Retinal pigment epithelial cell (primary cell): ENCODE measurements around the gene SPATA17.

ENCODE experiments used
- DNase-seq: peaks from one replicate; pipeline ENCODE4 v3.0.0-alpha.2; 2010; ENCODE audit warnings: low read depth
- H3K4me3 ChIP-seq: 2 replicates; pipeline ENCODE4 v1.5.1; 2011; ENCODE audit warnings: mild to moderate bottlenecking, low read length, control low read depth, moderate library complexity
- TF ChIP-seq, protein P1 (sequence below): conservative IDR thresholded peaks from 2 replicates; pipeline ENCODE4 v1.5.1; 2011; ENCODE audit warnings: low read depth, low read length, control low read depth, inconsistent platforms

The SPATA17 gene

DNA sequence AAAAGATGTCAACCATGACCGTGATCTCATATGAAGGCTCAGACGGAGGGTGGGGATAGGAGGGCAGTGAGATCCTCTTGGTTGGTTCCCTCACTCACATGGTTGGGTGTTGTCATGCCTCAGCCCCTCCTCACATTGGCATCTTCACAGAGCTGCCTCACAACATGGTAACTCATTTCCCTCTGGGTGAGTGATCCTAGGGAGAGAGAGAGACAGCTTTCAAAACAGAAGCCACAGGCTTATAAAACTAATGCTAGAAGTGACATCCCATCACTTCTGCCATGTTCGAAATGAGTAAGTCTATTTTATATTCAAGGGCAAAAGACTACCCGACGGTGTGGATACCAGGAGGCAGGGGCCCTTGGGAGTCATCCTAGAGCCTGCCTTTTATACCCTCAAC, 145.5 kb downstream of the SPATA17 start:
- no peak for DNase-seq
- H3K4me3 ChIP-seq: no peak overlapping the region
- TF ChIP-seq, protein P1, sequence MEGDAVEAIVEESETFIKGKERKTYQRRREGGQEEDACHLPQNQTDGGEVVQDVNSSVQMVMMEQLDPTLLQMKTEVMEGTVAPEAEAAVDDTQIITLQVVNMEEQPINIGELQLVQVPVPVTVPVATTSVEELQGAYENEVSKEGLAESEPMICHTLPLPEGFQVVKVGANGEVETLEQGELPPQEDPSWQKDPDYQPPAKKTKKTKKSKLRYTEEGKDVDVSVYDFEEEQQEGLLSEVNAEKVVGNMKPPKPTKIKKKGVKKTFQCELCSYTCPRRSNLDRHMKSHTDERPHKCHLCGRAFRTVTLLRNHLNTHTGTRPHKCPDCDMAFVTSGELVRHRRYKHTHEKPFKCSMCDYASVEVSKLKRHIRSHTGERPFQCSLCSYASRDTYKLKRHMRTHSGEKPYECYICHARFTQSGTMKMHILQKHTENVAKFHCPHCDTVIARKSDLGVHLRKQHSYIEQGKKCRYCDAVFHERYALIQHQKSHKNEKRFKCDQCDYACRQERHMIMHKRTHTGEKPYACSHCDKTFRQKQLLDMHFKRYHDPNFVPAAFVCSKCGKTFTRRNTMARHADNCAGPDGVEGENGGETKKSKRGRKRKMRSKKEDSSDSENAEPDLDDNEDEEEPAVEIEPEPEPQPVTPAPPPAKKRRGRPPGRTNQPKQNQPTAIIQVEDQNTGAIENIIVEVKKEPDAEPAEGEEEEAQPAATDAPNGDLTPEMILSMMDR: no peak

DNA sequence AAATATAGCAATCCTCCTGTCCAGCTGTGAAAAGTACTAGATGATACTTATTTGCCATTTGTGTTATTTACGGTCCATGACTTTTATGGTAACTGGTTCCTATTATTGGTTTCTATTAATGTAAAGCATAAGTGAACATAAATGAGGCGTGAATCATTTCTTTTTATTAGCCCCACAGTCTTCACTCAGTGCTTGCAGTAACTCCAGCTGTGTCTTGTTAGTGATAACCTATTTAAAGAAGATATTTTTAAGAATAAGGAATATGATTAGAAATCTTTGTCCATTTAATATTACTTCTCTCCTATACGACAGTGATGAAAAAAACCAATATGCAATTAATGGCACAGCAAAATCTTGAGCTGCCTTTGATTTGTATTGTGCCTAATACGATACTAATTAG, 149.9 kb downstream of the SPATA17 start:
- H3K4me3 ChIP-seq: no peak overlapping the region
- TF ChIP-seq, protein P1: no peak
- DNase-seq: no peak

DNA sequence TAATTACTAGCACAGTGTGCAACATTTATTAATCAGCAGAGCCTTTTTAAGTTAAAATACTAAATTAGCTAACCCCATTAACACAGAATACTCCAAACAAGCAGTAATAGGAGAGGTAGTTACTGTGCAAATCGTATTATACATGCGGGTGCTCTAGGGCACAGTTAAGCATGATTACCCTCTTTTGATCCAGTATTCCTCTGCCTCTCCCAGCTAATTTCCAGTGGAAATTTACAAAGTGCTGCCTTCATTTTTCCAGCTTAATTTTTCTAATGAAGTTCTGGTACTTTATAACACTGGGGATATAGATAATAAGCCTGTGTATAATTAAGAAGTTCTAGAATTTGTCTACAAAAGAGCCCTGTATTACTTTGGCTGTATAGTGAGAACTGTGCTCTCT, 159.9 kb downstream of the SPATA17 start:
- no peak for DNase-seq
- TF ChIP-seq, protein P1: no peak

DNA sequence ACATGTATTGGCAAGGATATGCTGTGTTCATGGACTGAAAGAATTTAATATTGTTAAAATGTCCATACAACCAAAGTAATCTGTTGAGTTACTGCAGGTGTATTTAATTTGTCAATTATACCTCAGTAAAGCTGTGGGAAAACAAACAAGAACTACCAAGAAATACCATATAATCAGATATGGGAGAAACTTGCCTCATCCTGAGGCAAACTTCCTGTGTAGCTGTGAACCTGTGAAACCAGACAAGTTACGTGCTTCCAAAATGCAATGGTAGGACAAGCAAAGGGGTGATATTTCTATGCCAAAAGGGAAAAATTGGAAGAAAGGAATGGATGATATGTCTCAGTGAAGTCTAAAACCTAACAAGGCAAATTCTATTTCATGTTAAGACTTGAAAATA, 174.6 kb downstream of the SPATA17 start:
- DNase-seq: no peak
- no peak overlapping the region for H3K4me3 ChIP-seq
- TF ChIP-seq, protein P1: no peak

More for the DNA sequence above, 159.9 kb downstream of the SPATA17 start:
- no peak overlapping the region for H3K4me3 ChIP-seq

DNA sequence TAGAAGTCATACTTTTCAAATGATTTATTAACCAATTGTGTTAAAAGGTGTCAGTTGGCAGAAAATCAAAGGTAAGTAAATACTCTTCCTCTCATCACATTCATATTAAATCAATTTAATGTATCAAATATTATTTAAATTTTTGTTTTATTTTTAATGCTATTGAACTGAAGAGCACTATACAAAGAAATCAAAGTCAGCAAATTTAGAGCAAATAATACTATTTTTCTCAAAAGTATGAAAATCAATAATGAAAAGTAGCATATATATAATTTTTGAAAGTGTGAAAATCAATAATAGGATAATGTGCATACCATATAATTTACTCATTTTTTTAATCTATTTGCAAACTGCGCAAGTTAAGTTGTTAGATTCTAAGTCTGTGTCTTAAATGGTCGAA, 181.0 kb downstream of the SPATA17 start:
- TF ChIP-seq, protein P1: no peak
- no peak overlapping the region for H3K4me3 ChIP-seq
- DNase-seq: no peak

DNA sequence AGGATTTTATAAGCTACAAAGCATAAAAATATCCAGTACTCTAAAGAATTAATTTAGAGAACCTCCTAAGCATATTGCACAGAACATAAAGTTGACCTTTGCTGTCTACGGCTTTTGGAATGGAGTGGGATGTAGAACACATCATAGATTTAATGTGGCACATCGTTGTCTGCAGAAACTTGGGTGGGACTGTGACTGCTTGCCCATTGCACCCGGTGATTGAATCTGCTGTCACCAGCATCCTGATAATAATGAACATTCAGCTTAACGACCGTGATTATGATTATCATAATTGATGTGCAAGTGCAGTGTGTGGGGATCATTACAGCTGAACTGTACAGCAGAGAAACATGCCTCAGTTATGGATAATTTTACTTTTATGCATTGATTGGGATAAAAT, 181.9 kb downstream of the SPATA17 start:
- DNase-seq: no peak
- TF ChIP-seq, protein P1: no peak
- H3K4me3 ChIP-seq: no peak overlapping the region

DNA sequence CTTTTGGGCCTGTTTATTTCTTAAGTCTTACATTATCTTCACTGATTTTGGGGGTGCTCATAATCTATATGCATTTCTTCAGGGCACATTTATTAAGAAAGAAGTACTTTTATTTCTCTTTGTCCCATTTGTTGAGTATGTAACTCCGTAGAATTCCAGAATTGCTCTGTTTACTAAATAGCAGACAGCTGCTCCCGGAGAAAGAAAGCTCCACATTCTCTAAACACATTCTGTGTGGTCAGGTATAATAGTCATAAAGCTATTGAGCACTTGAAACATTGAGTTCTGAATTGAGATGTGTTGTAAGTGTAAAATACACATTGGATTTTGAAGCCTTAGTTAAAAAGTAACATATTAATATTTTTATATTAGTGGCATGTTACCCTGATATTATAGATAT, 206.5 kb downstream of the SPATA17 start:
- TF ChIP-seq, protein P1: no peak
- no peak for DNase-seq
- H3K4me3 ChIP-seq: no peak overlapping the region
